CD14-positive monocyte (primary cell): ENCODE measurements around the gene CROCC2. TPM values are rescaled to one million over a fixed set of nuclear protein-coding genes. Genes with fewer than 3 reads are reported as not detected.

ENCODE experiments used
- DNase-seq, 3 donors: peaks; one replicate each; pipeline ENCODE4 v3.0.0-alpha.2; 2011 to 2022
- H2AFZ ChIP-seq: 2 replicates; pipeline ENCODE4 v1.6.0; 2012; ENCODE audit warnings: mild to moderate bottlenecking, low read depth, low read length, inconsistent platforms; ENCODE audit not compliant: insufficient read depth, poor library complexity, severe bottlenecking
- H3K27ac ChIP-seq, 2 donors: 1 replicate in 1 of 2; 2 replicates in 1 of 2; pipeline ENCODE4 v1.5.1; 2012 to 2013; ENCODE audit warnings: low read length in 2 of 2, control low read depth in 1 of 2, inconsistent platforms in 1 of 2, low read depth in 1 of 2, mild to moderate bottlenecking in 1 of 2
- H3K27me3 ChIP-seq, 2 donors: one replicate each; pipeline versions ENCODE4 v1.6.0 to v1.6.1; 2011 to 2013; ENCODE audit warnings: low read length in 2 of 2; ENCODE audit not compliant: control insufficient read depth in 2 of 2, insufficient read depth in 2 of 2
- H3K36me3 ChIP-seq, 2 donors: replicated peaks in 1 of 2; 1 replicate in 1 of 2; 2 replicates in 1 of 2; pipeline versions ENCODE4 v1.5.1 to v1.6.1; 2012 to 2013; ENCODE audit warnings: low read length in 2 of 2, control low read depth in 1 of 2, inconsistent platforms in 1 of 2, mild to moderate bottlenecking in 1 of 2; ENCODE audit not compliant: insufficient read depth in 2 of 2, control insufficient read depth in 1 of 2
- H3K4me1 ChIP-seq, 2 donors: 1 replicate in 1 of 2; 2 replicates in 1 of 2; pipeline versions ENCODE4 v1.5.1 to v1.6.1; 2012 to 2013; ENCODE audit warnings: low read length in 2 of 2, control low read depth in 1 of 2, inconsistent platforms in 1 of 2, mild to moderate bottlenecking in 1 of 2, moderate library complexity in 1 of 2; ENCODE audit not compliant: insufficient read depth in 2 of 2, control insufficient read depth in 1 of 2
- H3K4me2 ChIP-seq: replicated peaks from 2 replicates; pipeline ENCODE3; 2012; ENCODE audit warnings: low read length, moderate library complexity, mild to moderate bottlenecking; ENCODE audit not compliant: poor library complexity, severe bottlenecking; ENCODE audit errors: extremely low read depth
- H3K4me3 ChIP-seq, 3 experiments: fragments of 200-600 bp in 1 of 3; sonication (generic) in 1 of 3; replicated peaks in 1 of 3; 1 replicate in 2 of 3; 2 replicates in 1 of 3; pipeline ENCODE4 v1.5.1; 2011 to 2013; ENCODE audit warnings: low read length in 3 of 3, mild to moderate bottlenecking in 3 of 3, control low read depth in 2 of 3, low read depth in 2 of 3, inconsistent platforms in 1 of 3, moderate library complexity in 1 of 3
- H3K79me2 ChIP-seq: 2 replicates; pipeline ENCODE4 v1.6.0; 2012; ENCODE audit warnings: mild to moderate bottlenecking, control low read depth, inconsistent platforms, low read length, moderate library complexity; ENCODE audit not compliant: insufficient read depth
- H3K9ac ChIP-seq: 2 replicates; pipeline ENCODE4 v1.6.0; 2017; ENCODE audit warnings: low read length, mild to moderate bottlenecking; ENCODE audit not compliant: insufficient read depth, poor library complexity, severe bottlenecking
- H3K9me3 ChIP-seq, 2 donors: replicated peaks in 1 of 2; 1 replicate in 1 of 2; 2 replicates in 1 of 2; pipeline versions ENCODE4 v1.5.1 to v1.6.1; 2012 to 2013; ENCODE audit warnings: low read length in 2 of 2, control low read depth in 1 of 2; ENCODE audit not compliant: control insufficient read depth in 1 of 2, insufficient read depth in 1 of 2
- H4K20me1 ChIP-seq: 2 replicates; pipeline ENCODE4 v1.6.0; 2012; ENCODE audit warnings: mild to moderate bottlenecking, low read length, control low read depth, moderate library complexity; ENCODE audit not compliant: insufficient read depth
- H3K27ac Mint-ChIP-seq, 7 donors: one replicate each; pipeline ENCODE4 v1.8.0; 2020; ENCODE audit warnings: mild to moderate bottlenecking in 7 of 7, mixed read lengths in 7 of 7, moderate library complexity in 6 of 7, inconsistent platforms in 2 of 7
- H3K27me3 Mint-ChIP-seq, 3 donors: one replicate each; pipeline ENCODE4 v1.8.0; 2021 to 2022; ENCODE audit warnings: low read depth in 3 of 3, mild to moderate bottlenecking in 3 of 3, mixed read lengths in 3 of 3, moderate library complexity in 3 of 3, inconsistent platforms in 1 of 3
- H3K36me3 Mint-ChIP-seq, 2 donors: one replicate each; pipeline ENCODE4 v1.8.0; 2020; ENCODE audit warnings: mixed read lengths in 2 of 2, inconsistent platforms in 1 of 2, mild to moderate bottlenecking in 1 of 2
- H3K4me1 Mint-ChIP-seq: one replicate; pipeline ENCODE4 v1.8.0; 2020; ENCODE audit warnings: mild to moderate bottlenecking, mixed read lengths
- H3K4me3 Mint-ChIP-seq, 2 donors: one replicate each; pipeline ENCODE4 v1.8.0; 2020; ENCODE audit warnings: mild to moderate bottlenecking in 2 of 2, mixed read lengths in 2 of 2, moderate library complexity in 1 of 2
- H3K9me3 Mint-ChIP-seq, 7 donors: one replicate each; pipeline ENCODE4 v1.8.0; 2020 to 2022; ENCODE audit warnings: mixed read lengths in 7 of 7, mild to moderate bottlenecking in 6 of 7, moderate library complexity in 6 of 7, inconsistent platforms in 2 of 7
- WGBS: methylation state at CpG from one replicate; pipeline ENCODE4 v1.1.5; 2013; ENCODE audit warnings: missing lambda C conversion rate; ENCODE audit not compliant: insufficient coverage; 5-methylcytosine and 5-hydroxymethylcytosine counted together
- intact Hi-C, 2 donors: fragments of 100-400 bp; cut with micrococcal nuclease; formaldehyde crosslinking; loops; one replicate each; pipeline versions ENCODE4 v1.15.0 to v1.15.1; 2023
- polyA plus RNA-seq, 3 donors: library from polyadenylated mRNA; depleted of rRNA in 1 of 3; unstranded in 2 of 3; stranded (reverse) in 1 of 3; fragments of 300-500 nt in 2 of 3; fragments of >200 nt in 1 of 3; fragmentation: Illumina TruSeq in 2 of 3; gene quantifications; 1 replicate in 2 of 3; 2 replicates in 1 of 3; pipeline ENCODE4 v1.2.3, GENCODE V29; 2012 to 2021
- TF ChIP-seq, protein P1 (sequence below): fragments of 200-600 bp; IDR thresholded peaks from one replicate; pipeline ENCODE4 v1.8.0; 2022; ENCODE audit warnings: antibody characterized with exemption, mild to moderate bottlenecking

Gene CROCC2
- polyA plus RNA-seq, 3 donors: 0.15 TPM; not detected in 2

DNA sequence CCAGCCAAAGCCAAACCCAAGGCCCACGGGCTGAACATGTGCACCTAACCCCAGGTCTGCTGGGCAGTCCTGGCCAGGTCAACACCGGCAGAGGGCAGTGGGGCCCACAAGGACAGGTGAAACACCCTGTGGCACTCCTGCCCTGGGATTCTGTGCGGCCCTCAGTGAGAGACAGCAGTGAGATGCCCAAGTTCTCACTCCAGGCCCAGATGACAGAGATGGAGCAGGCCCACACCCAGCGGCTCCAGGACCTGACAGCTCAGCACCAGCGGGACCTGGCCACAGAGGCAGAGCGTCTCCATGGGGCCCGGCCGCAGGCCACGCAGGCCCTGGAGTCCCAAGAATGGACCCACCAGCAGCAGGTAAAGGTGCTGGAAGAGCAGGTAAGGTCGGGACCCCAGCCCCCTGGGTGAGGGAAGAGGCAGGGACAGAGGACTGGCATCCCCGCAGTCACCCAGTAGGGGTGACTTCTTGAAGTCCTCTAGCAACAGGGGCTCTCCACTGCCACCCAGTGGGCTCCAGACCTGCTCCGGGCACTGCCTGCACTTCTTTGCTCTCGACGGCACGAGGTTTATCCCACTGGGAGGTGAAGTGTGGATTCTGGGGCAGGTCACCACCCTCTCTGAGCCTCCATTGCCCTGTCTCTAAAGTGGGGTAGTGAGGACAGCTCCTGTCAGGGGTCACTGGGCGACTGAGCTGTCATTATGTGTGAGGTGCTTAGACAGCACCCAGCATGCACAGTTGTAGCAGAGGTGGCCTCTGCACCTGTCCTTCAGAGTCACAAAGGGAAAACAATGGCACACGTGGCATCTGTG, 83.5 kb downstream of the CROCC2 start:
- Mint-ChIP-seq H3K4me3 (no peak overlapping the region), H3K27ac (no peak overlapping the region), H3K9me3 (peaks cover 0 to 5% (median 2%) of the 10 kb centered on the region in 7 donors), H3K36me3 (no peaks in the 10 kb centered on the region), H3K27me3 (peaks cover 10 to 20% (median 10%) of the 10 kb centered on the region in 3 donors), H3K4me1 (peaks cover 18% of the 10 kb centered on the region)
- Histone ChIP-seq H3K9me3 (no peaks in the 10 kb centered on the region), H3K36me3 (no peaks in the 10 kb centered on the region), H3K4me3 (no peak overlapping the region), H2AFZ (no peak overlapping the region), H3K4me2 (no peak overlapping the region), H3K4me1 (peaks cover 15% of the 10 kb centered on the region in 2 donors), H3K79me2 (no peaks in the 10 kb centered on the region), H3K27me3 (no peaks in the 10 kb centered on the region), H3K9ac (no peak overlapping the region), H4K20me1 (no peaks in the 10 kb centered on the region), H3K27ac (no peak overlapping the region)
- peak in 1 of 3 donors; percentile 11 for DNase-seq
- intact Hi-C loops: loop anchor here in 1 of 2 donors (10.0 kb wide), 2 partner anchors 165 to 745 kb away; partner anchors contain the start of genes D2HGDH and PPP1R7
- 95% methylated on average over 8 of the region's 17 CpGs for WGBS
- TF ChIP-seq, protein P1, sequence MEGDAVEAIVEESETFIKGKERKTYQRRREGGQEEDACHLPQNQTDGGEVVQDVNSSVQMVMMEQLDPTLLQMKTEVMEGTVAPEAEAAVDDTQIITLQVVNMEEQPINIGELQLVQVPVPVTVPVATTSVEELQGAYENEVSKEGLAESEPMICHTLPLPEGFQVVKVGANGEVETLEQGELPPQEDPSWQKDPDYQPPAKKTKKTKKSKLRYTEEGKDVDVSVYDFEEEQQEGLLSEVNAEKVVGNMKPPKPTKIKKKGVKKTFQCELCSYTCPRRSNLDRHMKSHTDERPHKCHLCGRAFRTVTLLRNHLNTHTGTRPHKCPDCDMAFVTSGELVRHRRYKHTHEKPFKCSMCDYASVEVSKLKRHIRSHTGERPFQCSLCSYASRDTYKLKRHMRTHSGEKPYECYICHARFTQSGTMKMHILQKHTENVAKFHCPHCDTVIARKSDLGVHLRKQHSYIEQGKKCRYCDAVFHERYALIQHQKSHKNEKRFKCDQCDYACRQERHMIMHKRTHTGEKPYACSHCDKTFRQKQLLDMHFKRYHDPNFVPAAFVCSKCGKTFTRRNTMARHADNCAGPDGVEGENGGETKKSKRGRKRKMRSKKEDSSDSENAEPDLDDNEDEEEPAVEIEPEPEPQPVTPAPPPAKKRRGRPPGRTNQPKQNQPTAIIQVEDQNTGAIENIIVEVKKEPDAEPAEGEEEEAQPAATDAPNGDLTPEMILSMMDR: peak; percentile 8

DNA sequence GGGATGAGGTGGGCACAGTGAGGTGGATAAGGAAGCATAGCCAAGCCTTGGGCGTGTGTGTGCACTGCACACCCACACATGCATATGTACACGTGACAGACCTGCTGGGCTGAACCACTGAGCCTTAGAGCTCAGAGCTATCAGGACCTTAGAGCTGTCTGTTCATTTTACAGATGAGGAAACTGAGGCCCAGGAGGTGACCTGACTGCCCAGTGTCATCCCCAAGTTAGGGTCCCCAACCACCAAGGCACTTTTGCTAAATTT, 84.1 kb downstream of the CROCC2 start:
- Histone ChIP-seq H3K9me3 (no peaks in the 10 kb centered on the region), H3K27ac (no peak overlapping the region), H4K20me1 (no peaks in the 10 kb centered on the region), H3K36me3 (no peaks in the 10 kb centered on the region), H2AFZ (no peak overlapping the region), H3K4me2 (no peak overlapping the region), H3K79me2 (no peaks in the 10 kb centered on the region), H3K9ac (no peak overlapping the region), H3K27me3 (no peaks in the 10 kb centered on the region), H3K4me3 (no peak overlapping the region), H3K4me1 (peaks cover 15% of the 10 kb centered on the region in 2 donors)
- peaks cover 0 to 5% (median 2%) of the 10 kb centered on the region in 7 donors for H3K9me3 Mint-ChIP-seq
- H3K36me3 Mint-ChIP-seq: no peaks in the 10 kb centered on the region
- WGBS: 94% methylated on average over 2 of the region's 2 CpGs
- TF ChIP-seq, protein P1: peak; percentile 1
- no peak for DNase-seq
- peaks cover 10 to 26% (median 14%) of the 10 kb centered on the region in 3 donors for H3K27me3 Mint-ChIP-seq
- no peak overlapping the region for H3K27ac Mint-ChIP-seq
- peaks cover 18% of the 10 kb centered on the region for H3K4me1 Mint-ChIP-seq
- H3K4me3 Mint-ChIP-seq: no peak overlapping the region
- intact Hi-C loops: loop anchor here in 1 of 2 donors (10.0 kb wide), 2 partner anchors 165 to 745 kb away; partner anchors contain the start of genes D2HGDH and PPP1R7
